ENCODE measurements around the gene MX2. TPM values are rescaled to one million over a fixed set of nuclear protein-coding genes. Genes with fewer than 3 reads are reported as not detected.

Gene MX2
- total RNA-seq, 1 donor from 2014 or later: 0.26 TPM

DNA sequence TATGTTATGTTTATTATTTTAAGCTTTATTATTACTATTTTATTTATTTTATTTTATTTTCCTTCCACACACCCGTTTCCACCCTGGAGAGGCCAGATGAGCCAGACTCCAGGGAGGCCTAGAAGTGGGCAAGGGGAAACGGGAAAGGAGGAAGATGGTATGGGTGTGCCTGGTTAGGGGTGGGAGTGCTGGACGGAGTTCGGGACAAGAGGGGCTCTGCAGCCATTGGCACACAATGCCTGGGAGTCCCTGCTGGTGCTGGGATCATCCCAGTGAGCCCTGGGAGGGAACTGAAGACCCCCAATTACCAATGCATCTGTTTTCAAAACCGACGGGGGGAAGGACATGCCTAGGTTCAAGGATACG lies 63.7 kb downstream of the MX2 start:
- TF ChIP-seq, protein P1, sequence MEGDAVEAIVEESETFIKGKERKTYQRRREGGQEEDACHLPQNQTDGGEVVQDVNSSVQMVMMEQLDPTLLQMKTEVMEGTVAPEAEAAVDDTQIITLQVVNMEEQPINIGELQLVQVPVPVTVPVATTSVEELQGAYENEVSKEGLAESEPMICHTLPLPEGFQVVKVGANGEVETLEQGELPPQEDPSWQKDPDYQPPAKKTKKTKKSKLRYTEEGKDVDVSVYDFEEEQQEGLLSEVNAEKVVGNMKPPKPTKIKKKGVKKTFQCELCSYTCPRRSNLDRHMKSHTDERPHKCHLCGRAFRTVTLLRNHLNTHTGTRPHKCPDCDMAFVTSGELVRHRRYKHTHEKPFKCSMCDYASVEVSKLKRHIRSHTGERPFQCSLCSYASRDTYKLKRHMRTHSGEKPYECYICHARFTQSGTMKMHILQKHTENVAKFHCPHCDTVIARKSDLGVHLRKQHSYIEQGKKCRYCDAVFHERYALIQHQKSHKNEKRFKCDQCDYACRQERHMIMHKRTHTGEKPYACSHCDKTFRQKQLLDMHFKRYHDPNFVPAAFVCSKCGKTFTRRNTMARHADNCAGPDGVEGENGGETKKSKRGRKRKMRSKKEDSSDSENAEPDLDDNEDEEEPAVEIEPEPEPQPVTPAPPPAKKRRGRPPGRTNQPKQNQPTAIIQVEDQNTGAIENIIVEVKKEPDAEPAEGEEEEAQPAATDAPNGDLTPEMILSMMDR (IDR thresholded peaks at IDR 0.05; ENCODE audit: insufficient read depth, low read length, severe bottlenecking): no peak
- Histone ChIP-seq H3K27me3 (ENCODE audit: control insufficient read depth, insufficient read depth, low read length) (peaks cover 7% of the 10 kb centered on the region), H3K4me3 (ENCODE audit: low read depth, low read length) (peak overlapping the region; percentile 53), H3K36me3 (ENCODE audit: control insufficient read depth, insufficient read depth, low read length) (no peaks in the 10 kb centered on the region)
- FAIRE-seq (no peak), DNase-seq (ENCODE audit: low read depth) (no peak)

DNA sequence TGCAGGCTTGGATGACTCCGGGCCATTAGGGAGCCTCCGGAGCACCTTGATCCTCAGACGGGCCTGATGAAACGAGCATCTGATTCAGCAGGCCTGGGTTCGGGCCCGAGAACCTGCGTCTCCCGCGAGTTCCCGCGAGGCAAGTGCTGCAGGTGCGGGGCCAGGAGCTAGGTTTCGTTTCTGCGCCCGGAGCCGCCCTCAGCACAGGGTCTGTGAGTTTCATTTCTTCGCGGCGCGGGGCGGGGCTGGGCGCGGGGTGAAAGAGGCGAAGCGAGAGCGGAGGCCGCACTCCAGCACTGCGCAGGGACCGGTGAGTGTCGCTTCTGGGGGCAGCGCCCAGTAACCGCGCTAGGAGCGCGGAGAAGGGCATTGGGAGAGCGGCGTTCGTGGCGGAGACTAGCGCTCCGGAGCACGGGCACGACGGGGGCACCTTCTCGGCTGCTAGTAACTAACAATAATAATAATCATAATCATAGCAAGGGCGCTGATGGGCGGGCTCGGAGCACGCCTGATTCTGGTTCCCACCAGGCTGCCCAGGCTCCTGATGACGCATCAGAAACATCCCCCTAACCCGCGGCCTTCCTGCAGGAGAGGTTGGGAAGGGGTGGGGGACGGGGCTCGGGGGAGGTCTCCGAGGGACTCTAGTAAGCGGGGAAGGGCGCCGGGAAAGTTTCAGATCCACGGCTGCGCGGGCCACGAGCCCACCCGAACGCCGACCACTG lies 64.3 kb downstream of the MX2 start, which contains the start of gene MX1:
Gene MX1, plus strand, starts transcription at position 286 of the 722 bp plus-strand sequence. CDS start 5,832 bp downstream, outside the sequence.
- no peaks in the 10 kb centered on the region for H3K36me3 ChIP-seq (ENCODE audit: control insufficient read depth, insufficient read depth, low read length)
- H3K27me3 ChIP-seq (ENCODE audit: control insufficient read depth, insufficient read depth, low read length): peaks cover 7% of the 10 kb centered on the region
- TF ChIP-seq, protein P1 (IDR thresholded peaks at IDR 0.05; ENCODE audit: insufficient read depth, low read length, severe bottlenecking): no peak
- no peak for FAIRE-seq
- peak within 1 kb of the TSS; percentile 53 for H3K4me3 ChIP-seq (ENCODE audit: low read depth, low read length)
- DNase-seq (ENCODE audit: low read depth): no peak

DNA sequence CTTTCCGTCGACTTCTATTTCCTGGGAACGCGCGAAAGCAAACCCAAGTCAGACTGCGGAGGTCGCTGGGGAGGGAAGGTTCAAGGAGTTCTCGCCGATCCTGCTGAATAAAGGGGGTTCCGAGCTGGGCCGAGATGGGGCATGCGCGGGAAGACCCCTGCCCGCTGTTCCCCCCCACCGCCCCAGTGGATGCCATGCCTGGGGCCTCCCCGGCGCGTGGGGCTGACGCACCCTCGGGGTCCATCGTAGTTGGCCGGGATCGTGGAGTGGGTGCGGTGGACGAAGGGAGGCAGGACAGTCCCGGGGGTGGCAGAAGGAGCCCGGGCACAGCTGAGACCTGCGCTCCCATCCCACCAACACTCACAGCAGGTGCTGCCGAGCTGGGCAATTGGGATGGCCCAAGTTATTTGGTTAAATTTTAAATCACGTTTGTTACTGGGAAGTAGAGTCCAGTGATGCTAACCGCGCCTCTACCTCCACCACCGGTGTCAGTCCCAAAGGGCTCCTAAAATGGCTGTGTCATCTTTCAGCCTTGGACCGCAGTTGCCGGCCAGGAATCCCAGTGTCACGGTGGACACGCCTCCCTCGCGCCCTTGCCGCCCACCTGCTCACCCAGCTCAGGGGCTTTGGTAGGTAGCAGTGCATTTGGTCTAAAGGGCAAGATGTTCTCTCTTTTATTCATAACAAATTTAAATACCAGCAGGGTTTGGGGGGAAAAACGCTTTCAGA lies 65.0 kb downstream of the MX2 start:
- FAIRE-seq: no peak
- TF ChIP-seq, protein P1 (IDR thresholded peaks at IDR 0.05; ENCODE audit: insufficient read depth, low read length, severe bottlenecking): no peak
- no peaks in the 10 kb centered on the region for H3K36me3 ChIP-seq (ENCODE audit: control insufficient read depth, insufficient read depth, low read length)
- H3K27me3 ChIP-seq (ENCODE audit: control insufficient read depth, insufficient read depth, low read length): peaks cover 7% of the 10 kb centered on the region
- H3K4me3 ChIP-seq (ENCODE audit: low read depth, low read length): peak overlapping the region; percentile 53
- DNase-seq (ENCODE audit: low read depth): no peak

DNA sequence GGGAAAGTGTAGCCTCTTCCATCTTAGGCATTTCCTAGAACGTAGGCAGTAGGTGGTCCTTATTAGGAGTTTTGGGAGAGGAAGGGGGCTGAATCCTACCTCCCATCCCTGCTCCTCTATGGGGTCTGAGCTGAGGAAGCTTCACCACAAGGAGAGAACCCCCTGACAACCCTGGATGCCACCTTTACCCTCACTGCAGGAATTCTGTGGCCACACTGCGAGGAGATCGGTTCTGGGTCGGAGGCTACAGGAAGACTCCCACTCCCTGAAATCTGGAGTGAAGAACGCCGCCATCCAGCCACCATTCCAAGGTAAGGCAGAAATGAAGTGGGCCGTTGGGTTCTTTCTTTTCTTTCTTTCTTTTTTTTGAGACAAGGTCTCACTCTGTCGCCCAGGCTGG lies 65.7 kb downstream of the MX2 start:
- TF ChIP-seq, protein P1 (IDR thresholded peaks at IDR 0.05; ENCODE audit: insufficient read depth, low read length, severe bottlenecking): no peak
- H3K4me3 ChIP-seq (ENCODE audit: low read depth, low read length): no peak overlapping the region
- FAIRE-seq: no peak

DNA sequence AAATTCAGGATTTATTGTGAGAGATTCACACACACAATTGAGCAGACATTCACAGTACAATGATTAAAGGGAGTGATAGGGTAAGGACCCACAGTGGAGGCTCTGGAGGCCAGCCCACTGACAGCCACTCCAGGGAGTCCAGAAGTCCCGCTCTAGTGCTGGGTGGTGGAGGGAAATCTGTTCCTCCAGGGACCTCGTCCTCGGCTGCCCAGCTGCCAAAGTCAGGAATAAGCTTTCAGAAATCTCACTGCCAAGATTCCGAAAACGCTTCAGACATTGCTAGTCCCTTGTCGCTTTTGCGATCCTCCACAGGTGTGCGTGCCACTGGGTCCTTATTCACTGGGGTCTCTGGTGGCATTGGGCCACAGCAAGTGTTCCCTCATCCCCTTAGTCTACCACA lies 66.5 kb downstream of the MX2 start:
- Histone ChIP-seq H3K27me3 (ENCODE audit: control insufficient read depth, insufficient read depth, low read length) (peaks cover 7% of the 10 kb centered on the region), H3K36me3 (ENCODE audit: control insufficient read depth, insufficient read depth, low read length) (no peaks in the 10 kb centered on the region), H3K4me3 (ENCODE audit: low read depth, low read length) (no peak overlapping the region)
- TF ChIP-seq, protein P1 (IDR thresholded peaks at IDR 0.05; ENCODE audit: insufficient read depth, low read length, severe bottlenecking): no peak
- DNase-seq (ENCODE audit: low read depth) (no peak), FAIRE-seq (no peak)

More for the DNA sequence above, 65.7 kb downstream of the MX2 start:
- H3K36me3 ChIP-seq (ENCODE audit: control insufficient read depth, insufficient read depth, low read length): no peaks in the 10 kb centered on the region
- DNase-seq (ENCODE audit: low read depth): no peak
- peaks cover 7% of the 10 kb centered on the region for H3K27me3 ChIP-seq (ENCODE audit: control insufficient read depth, insufficient read depth, low read length)

Measured in bronchial epithelial cell (primary cell).